Stimulated activated CD4-positive, alpha-beta T cell treated with anti-CD3 and anti-CD28 coated beads, Interleukin-2, amount 100 ng/mL, for 24 hours (primary cell): ENCODE results near the gene CMTM6.
A peak's percentile ranks its signal among the peaks of the same experiment; 100 is the strongest.

Experiments used
- DNase-seq, 2 donors: peaks; one replicate each; pipeline ENCODE4 v3.0.0-alpha.2; 2020

Gene CMTM6

DNA sequence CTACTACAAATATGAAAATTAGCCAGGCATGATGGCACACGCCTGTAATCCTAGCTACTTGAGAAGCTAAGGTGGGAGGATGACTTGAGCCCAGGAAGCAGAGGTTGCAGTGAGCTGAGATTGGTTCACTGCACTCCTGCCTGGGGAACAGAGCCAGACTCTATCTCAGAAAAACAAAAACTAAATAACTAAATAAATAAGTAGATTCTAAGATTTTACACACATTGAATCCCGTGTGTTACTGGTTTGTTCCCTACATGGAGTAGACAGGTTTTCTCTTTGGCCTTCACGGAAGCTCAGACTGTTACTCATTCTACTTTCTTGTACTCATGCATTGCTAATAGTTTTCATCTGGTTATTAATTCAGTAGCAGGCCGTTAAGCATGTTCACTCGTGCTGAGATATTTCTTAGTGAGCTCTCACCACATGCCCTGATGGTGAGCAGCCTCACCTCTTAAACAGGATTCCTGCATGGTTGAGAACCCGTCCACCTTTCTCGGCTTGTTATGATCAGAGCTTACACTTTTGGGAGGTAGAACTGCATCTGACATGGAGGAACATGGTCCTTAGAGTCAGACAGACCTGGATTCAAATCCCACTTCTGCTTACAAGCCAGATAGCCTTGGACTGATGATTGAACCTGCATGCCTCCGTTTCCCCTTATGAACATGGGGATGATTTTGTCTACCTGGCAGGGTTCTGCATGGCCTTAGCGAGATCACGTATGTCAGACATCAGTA lies 61.9 kb downstream of the CMTM6 start:
- peak in 1 of 2 donors; percentile 7 for DNase-seq

GRCh38 chr3:32439421-32439820 lies 63.2 kb downstream of the CMTM6 start:
- DNase-seq, result peak in 1 of 2 donors; percentile 18

GRCh38 chr3:32438596-32439344 lies 63.9 kb downstream of the CMTM6 start:
- DNase-seq, result peak in 1 of 2 donors; percentile 46

GRCh38 chr3:32437896-32438295 lies 64.8 kb downstream of the CMTM6 start:
- peak in 1 of 2 donors; percentile 15 for DNase-seq

DNA sequence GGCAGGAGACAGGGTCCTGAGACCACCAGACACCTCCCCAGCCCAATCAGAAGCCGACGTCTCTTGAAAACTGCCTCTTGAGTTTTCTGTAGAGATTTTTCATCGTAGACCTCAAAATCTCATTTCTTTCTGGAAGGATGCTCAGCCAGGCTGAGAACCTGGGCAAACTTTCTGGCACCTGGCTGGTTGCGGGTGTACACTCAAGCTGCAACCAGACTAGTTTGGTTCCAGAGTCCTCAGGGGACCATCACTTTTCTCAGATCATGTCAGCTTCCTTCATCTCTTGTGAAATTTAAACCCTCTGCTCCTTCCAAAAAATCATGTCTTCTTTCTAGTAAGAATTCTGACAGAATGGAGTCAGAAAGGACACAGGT lies 65.8 kb downstream of the CMTM6 start:
- no peak for DNase-seq

DNA sequence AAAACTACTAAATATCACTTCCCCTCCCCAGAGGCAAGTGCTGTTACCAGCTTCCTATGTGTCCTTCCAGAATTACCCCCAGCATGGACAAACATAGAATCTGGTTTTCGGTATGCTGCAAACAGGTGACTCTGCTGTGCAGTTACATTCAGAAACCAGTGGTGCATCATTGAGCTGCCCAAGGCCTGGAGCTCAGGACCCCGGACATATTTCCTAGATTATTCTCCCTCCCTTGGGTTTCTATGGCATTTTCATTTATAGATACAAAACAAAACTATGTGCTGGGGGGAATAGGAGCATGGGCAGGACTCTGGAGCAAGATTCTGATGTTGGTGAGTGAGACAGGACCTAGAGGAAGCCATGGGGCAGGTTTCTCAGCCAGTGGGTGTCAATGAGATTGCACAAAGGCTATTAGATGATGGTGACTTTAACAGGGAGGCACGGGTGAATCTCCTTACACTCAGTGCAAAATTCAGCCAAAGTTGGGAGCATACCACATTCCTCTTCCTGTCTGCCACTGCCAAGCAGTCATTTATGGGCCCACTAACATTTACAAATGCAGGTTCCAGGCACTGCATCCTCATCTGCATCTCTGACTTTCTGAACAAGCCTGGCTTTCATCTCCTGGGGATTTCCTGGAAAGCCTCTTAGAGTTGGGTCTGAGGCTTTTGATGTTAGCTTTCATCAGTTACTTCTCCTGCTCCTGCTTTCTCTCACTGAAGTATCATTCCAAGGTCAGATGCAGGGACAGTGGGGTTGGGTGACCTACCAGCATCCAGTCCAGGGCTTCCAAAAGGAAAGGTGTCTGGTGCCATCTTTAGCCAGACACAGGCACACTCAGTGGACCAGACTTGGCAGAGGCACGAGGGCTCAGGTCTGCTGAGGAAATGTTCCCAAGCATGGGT lies 66.5 kb downstream of the CMTM6 start:
- DNase-seq, result peak in 1 of 2 donors; percentile 17

GRCh38 chr3:32434206-32434605 lies 68.4 kb downstream of the CMTM6 start:
- DNase-seq, result peak in 1 of 2 donors; percentile 13

DNA sequence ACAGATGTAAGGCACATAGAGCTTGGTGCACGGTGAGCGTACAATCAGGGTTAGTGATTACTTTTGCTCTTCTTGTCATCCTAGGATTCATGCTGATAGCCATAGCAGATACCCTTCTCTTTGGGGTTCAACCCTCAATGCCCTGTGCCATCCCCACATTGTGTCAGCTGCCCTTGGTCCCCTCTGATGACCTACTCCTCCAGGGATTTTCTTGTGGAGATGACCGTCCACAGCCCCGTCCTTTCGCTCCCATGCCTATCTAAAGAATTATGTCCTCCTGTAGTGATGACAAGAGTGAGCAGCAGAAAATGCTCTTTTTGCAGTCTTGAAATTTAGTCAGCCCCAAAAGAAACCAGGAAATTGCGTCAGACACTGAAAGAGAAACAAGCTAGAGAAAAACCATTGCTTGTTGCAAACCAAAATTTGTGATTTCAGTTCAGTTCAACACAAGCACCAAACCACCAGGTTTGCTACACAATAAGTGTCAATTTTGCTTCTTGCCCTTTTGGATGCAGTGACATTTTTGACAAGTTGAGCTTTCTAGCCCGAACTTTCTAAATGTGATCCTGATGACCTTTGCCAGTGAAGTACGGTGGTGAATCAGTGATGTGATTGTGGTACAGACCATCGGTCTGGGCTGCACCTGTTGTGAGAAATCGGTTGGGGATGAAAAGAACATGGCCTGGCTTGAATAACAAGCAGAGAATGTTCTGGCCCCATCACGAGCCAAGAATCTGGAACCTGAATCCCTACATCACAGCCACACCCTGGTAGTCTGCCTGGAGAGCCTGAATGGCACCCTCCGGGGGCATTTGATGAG lies 69.7 kb downstream of the CMTM6 start:
- no peak for DNase-seq

- DNase-seq, result no peak
Measured at GRCh38 chr3:32432045-32432710, 70.5 kb downstream of the CMTM6 start.

- no peak for DNase-seq
Measured at GRCh38 chr3:32431481-32431880, 71.2 kb downstream of the CMTM6 start.
